ENCODE data around the gene DNAJB4.
"Not testable (repeated sequence)": the region's sequence is repeated elsewhere in the genome, so short reads cannot be mapped to it uniquely, and the experiment has no call there.

The DNAJB4 gene

DNA sequence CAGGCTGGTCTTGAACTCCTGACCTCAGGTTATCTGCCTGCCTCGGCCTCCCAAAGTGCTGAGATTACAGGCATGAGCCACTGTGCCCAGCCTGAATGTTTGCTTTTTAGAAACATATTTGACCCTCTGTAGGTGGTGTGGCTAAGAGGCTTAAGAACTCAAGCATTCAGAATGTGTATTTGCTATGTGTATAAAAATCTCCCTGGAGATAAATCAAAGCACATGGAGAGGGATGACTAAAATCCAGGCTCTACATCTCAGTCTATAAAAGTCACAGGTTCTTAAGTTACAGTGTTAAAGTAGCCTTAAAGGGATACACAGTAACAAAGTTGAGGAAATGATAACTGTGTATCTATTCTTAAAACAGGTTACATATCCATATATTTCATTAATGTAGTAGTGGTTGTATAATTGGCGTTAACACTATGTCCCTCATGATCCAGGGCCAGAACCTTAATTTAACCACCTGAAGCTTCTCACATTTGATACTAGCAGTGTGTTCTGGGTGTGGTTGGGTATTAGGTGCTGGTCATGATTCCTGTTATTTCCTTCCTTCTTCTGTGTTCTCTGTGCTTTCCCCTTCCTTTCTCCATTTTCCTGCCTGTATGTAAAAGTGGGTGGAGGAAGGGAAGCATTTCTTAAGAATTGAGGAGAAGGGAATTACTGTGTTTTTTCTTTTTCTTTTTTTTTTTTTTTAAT lies 57.2 kb downstream of the DNAJB4 start:
- no peak for DNase-seq (ENCODE audit: low read depth in 2 of 2)

DNA sequence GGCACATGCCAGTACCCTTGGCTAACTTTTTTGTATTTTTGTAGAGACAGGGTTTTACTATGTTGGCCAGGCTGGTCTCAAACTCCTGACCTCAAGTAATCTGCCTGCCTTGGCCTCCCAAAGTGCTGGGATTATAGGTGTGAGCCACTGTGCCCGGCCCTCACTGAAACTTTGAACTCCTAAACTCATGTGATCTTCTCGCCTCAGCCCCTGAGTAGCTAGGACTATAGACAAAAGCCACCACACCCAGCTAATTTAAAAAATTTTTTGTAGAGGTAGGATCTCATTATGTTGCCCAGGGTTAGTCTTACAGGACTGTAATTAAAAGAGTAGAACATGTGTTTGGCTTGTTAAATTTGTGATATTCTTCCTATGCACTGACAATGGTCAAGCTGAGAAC lies 60.1 kb downstream of the DNAJB4 start:
- DNase-seq (ENCODE audit: low read depth in 2 of 2), result not testable (repeated sequence)

Data from stimulated activated CD8-positive, alpha-beta memory T cell treated with anti-CD3 and anti-CD28 coated beads, Interleukin-15, amount 100 ng/mL, for 48 hours (primary cell).